HEK293 (cell line): ENCODE data around the gene GNG12.

Experiments used
- CTCF ChIA-PET: fragments of 350-600 bp; formaldehyde crosslinking; extraction: SDS; loops from one replicate; lab custom pipeline; 2021; ENCODE audit warnings: antibody characterized with exemption; lab: Yijun Ruan, JAX
- POLR2A ChIA-PET: fragments of 300-600 bp; formaldehyde crosslinking; extraction: SDS; loops from one replicate; lab custom pipeline; 2020; ENCODE audit warnings: antibody characterized with exemption, inconsistent platforms; lab: Yijun Ruan, JAX
- H3K27ac ChIP-seq: fragments of 200-500 bp; sonication (Bioruptor generic); 2 replicates; pipeline ENCODE4 v1.5.1; 2014; ENCODE audit warnings: low read depth, low read length, control low read depth, inconsistent platforms; ENCODE audit errors: extremely low read depth
- H3K36me3 ChIP-seq, 2 experiments: fragments of 200-500 bp in 1 of 2; sonication (Bioruptor generic) in 1 of 2; 1 replicate in 1 of 2; 2 replicates in 1 of 2; pipeline ENCODE4 v1.5.1; 2014 to 2017; ENCODE audit warnings: inconsistent platforms in 2 of 2, low read length in 2 of 2; ENCODE audit not compliant: control insufficient read depth in 2 of 2, insufficient read depth in 1 of 2
- H3K4me1 ChIP-seq: fragments of 200-500 bp; sonication (Bioruptor generic); 2 replicates; pipeline ENCODE4 v1.5.1; 2014; ENCODE audit warnings: mild to moderate bottlenecking, low read length, inconsistent platforms; ENCODE audit not compliant: control insufficient read depth, insufficient read depth
- H3K4me3 ChIP-seq: 2 replicates; pipeline ENCODE4 v1.5.1; 2011; ENCODE audit warnings: low read depth, mild to moderate bottlenecking, control low read depth, low read length, moderate library complexity
- H3K9me3 ChIP-seq: fragments of 200-500 bp; sonication (Bioruptor generic); 2 replicates; pipeline ENCODE4 v1.5.1; 2014; ENCODE audit warnings: low read depth, low read length, inconsistent platforms; ENCODE audit not compliant: control insufficient read depth, insufficient read depth
- GLI4 ChIP-seq: fragments of 450-650 bp; formaldehyde crosslinking; IDR thresholded peaks from 2 replicates; pipeline ENCODE4 v1.5.1; 2016; ENCODE audit warnings: missing biosample characterization, missing genetic modification characterization
- MYNN ChIP-seq: fragments of 450-650 bp; formaldehyde crosslinking; IDR thresholded peaks from 2 replicates; pipeline ENCODE4 v1.5.1; 2016; ENCODE audit warnings: missing biosample characterization, missing genetic modification characterization, borderline replicate concordance
- OSR2 ChIP-seq: fragments of 450-650 bp; formaldehyde crosslinking; IDR thresholded peaks from 2 replicates; pipeline ENCODE4 v1.5.1; 2016; ENCODE audit warnings: missing biosample characterization, missing genetic modification characterization
- PRDM6 ChIP-seq: fragments of 450-650 bp; formaldehyde crosslinking; IDR thresholded peaks from 2 replicates; pipeline ENCODE4 v1.5.1; 2017; ENCODE audit warnings: missing biosample characterization, missing genetic modification characterization
- SALL2 ChIP-seq: fragments of 450-650 bp; formaldehyde crosslinking; IDR thresholded peaks from 2 replicates; pipeline ENCODE4 v1.5.0; 2017; ENCODE audit warnings: missing biosample characterization, mild to moderate bottlenecking, missing genetic modification characterization, borderline replicate concordance
- SCRT1 ChIP-seq: fragments of 450-650 bp; formaldehyde crosslinking; IDR thresholded peaks from 2 replicates; pipeline ENCODE4 v1.5.1; 2016; ENCODE audit warnings: missing biosample characterization, missing genetic modification characterization, borderline replicate concordance
- SCRT2 ChIP-seq: fragments of 450-650 bp; formaldehyde crosslinking; IDR thresholded peaks from 2 replicates; pipeline ENCODE4 v1.5.1; 2016; ENCODE audit warnings: missing biosample characterization, missing genetic modification characterization
- ZBTB21 ChIP-seq: fragments of 450-650 bp; formaldehyde crosslinking; IDR thresholded peaks from 2 replicates; pipeline ENCODE4 v1.5.1; 2017; ENCODE audit warnings: missing biosample characterization, missing genetic modification characterization
- ZNF24 ChIP-seq: fragments of 450-650 bp; formaldehyde crosslinking; IDR thresholded peaks from 2 replicates; pipeline ENCODE4 v1.5.1; 2016; ENCODE audit warnings: missing biosample characterization, missing genetic modification characterization
- ZNF366 ChIP-seq: fragments of 450-650 bp; formaldehyde crosslinking; conservative IDR thresholded peaks from 2 replicates; pipeline ENCODE4 v1.5.1; 2016; ENCODE audit warnings: missing biosample characterization, missing genetic modification characterization
- ZNF544 ChIP-seq: fragments of 450-650 bp; formaldehyde crosslinking; IDR thresholded peaks from 2 replicates; pipeline ENCODE4 v1.5.0; 2017; ENCODE audit warnings: missing biosample characterization, missing genetic modification characterization
- ZNF561 ChIP-seq: fragments of 450-650 bp; IDR thresholded peaks from 2 replicates; pipeline ENCODE4 v1.5.1; 2018; ENCODE audit warnings: missing biosample characterization, missing genetic modification characterization, borderline replicate concordance
- ZNF596 ChIP-seq: fragments of 450-650 bp; IDR thresholded peaks from 2 replicates; pipeline ENCODE4 v1.5.0; 2018; ENCODE audit warnings: missing biosample characterization, mild to moderate bottlenecking, missing genetic modification characterization, moderate library complexity
- ZNF629 ChIP-seq: fragments of 450-650 bp; formaldehyde crosslinking; IDR thresholded peaks from 2 replicates; pipeline ENCODE4 v1.5.1; 2017; ENCODE audit warnings: missing biosample characterization, missing genetic modification characterization
- ZSCAN4 ChIP-seq: fragments of 450-650 bp; formaldehyde crosslinking; IDR thresholded peaks from 2 replicates; pipeline ENCODE4 v1.5.1; 2017; ENCODE audit warnings: missing biosample characterization, missing genetic modification characterization

The GNG12 gene

GRCh38 chr1:67674260-67675011 lies 158.8 kb downstream of the GNG12 start (continued):
- TF ChIP-seq PRDM6 (tag by site-specific recombination), result peak; percentile 40; the same call in 1 of the 2 replicates

- CTCF ChIA-PET, result interaction anchor here (0.6 to 1.3 kb wide), 4 partner anchors 12 to 1750 kb away, joined by 3 to 4 read pairs (median 3); no protein-coding TSS in a partner anchor
- POLR2A ChIA-PET, result interaction anchor here (4.5 kb wide), 1 partner anchor 11 kb away, joined by 43 read pairs; the partner anchor contains the start of gene GADD45A
- TF ChIP-seq MYNN (tag by site-specific recombination) (no peak), ZNF629 (tag by site-specific recombination) (0 out of 2 replicates have a peak, but pooled peaks have one; percentile 11), ZNF366 (peak; percentile 99), SCRT2 (tag by site-specific recombination) (peak; percentile 90), ZNF544 (tag by site-specific recombination) (no peak), ZSCAN4 (tag by site-specific recombination) (no peak), SCRT1 (tag by site-specific recombination) (peak; percentile 66; the same call in 1 of the 2 replicates), ZNF596 (tag by site-specific recombination) (no peak)
- Histone ChIP-seq H3K4me1 (peaks cover 7% of the 10 kb centered on the region), H3K27ac (no peak overlapping the region), H3K36me3 (no peaks in the 10 kb centered on the region), H3K4me3 (no peak overlapping the region), H3K9me3 (no peaks in the 10 kb centered on the region)
These were observed 159.6 kb downstream of the GNG12 start for GRCh38 chr1:67673468-67674201.

- H3K27ac ChIP-seq, result no peak overlapping the region
- H3K36me3 ChIP-seq, result no peaks in the 10 kb centered on the region
- POLR2A ChIA-PET, result interaction anchor here (1.0 kb wide), 1 partner anchor 13 kb away, joined by 9 read pairs; the partner anchor contains the start of gene GADD45A
- H3K4me1 ChIP-seq, result peaks cover 7% of the 10 kb centered on the region
- no peaks in the 10 kb centered on the region for H3K9me3 ChIP-seq
- CTCF ChIA-PET, result no interaction called here
- TF ChIP-seq GLI4 (no peak), OSR2 (tag by site-specific recombination) (peak; percentile 29; the same call in 1 of the 2 replicates), SALL2 (tag by site-specific recombination) (no peak), ZNF24 (tag by site-specific recombination) (no peak)
- no peak overlapping the region for H3K4me3 ChIP-seq
These were observed 160.9 kb downstream of the GNG12 start for GRCh38 chr1:67672260-67672803.

- no peaks in the 10 kb centered on the region for H3K36me3 ChIP-seq
- H3K4me1 ChIP-seq, result no peaks in the 10 kb centered on the region
- ChIA-PET POLR2A (no interaction called here), CTCF (no interaction called here)
- no peak overlapping the region for H3K4me3 ChIP-seq
- no peak for TF ChIP-seq ZNF561 (tag by site-specific recombination)
- 0 out of 2 replicates have a peak, but pooled peaks have one; percentile 19 for TF ChIP-seq ZBTB21 (tag by site-specific recombination)
- no peaks in the 10 kb centered on the region for H3K9me3 ChIP-seq
- H3K27ac ChIP-seq, result no peak overlapping the region
These were observed 164.6 kb downstream of the GNG12 start for GRCh38 chr1:67668660-67669059.
